IPS-15b (cell line): ENCODE data around the gene HOXD9.

Experiments
- H3K27me3 ChIP-seq: one replicate; pipeline ENCODE4 v1.6.1; 2013; ENCODE audit warnings: low read length; ENCODE audit not compliant: control insufficient read depth, insufficient read depth
- H3K36me3 ChIP-seq: one replicate; pipeline ENCODE4 v1.6.1; 2013; ENCODE audit warnings: low read length; ENCODE audit not compliant: control insufficient read depth, insufficient read depth
- H3K4me1 ChIP-seq: one replicate; pipeline ENCODE4 v1.6.1; 2013; ENCODE audit warnings: mild to moderate bottlenecking, low read length; ENCODE audit not compliant: control insufficient read depth, insufficient read depth
- H3K4me3 ChIP-seq: one replicate; pipeline ENCODE4 v1.5.1; 2013; ENCODE audit warnings: low read depth, low read length
- H3K9ac ChIP-seq: one replicate; pipeline ENCODE4 v1.6.1; 2013; ENCODE audit warnings: low read depth, mild to moderate bottlenecking, low read length
- H3K9me3 ChIP-seq: one replicate; pipeline ENCODE4 v1.6.1; 2013; ENCODE audit warnings: mild to moderate bottlenecking, low read length; ENCODE audit not compliant: control insufficient read depth, insufficient read depth

Gene HOXD9

DNA sequence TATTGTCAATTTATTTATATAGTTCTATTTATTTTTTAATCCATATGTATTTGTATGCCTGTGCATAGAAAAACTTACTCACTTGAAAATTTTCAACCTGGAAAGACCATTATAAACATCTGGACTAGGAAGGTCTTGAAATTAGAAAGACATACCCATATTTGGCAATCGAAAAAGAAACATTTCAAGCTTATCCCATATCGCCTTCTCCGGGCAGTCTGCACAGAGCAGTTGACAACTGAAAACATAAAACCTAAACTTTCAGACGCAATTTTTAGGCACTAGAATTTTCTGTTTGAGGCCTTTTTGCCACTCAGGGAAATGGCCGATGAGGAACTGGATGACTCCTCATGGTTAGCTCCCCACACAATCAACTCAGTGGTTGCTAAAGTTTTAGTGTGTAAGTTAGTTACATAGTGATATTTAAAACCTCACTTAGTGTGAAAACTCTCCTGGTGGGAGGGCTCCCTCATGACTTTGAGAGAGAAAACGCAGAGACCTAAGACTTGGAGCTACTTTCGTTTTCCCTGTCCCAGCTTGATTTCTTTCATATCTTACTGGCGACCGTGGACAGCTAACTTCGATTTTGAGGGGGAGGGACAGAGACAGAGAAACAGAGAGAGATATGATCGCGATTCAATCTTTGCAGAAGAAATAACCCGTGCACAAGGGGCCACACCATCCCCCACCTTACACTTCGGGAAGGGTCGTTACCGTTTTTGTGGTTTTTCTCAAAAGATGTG lies 26.1 kb upstream of the HOXD9 start:
- peaks cover 3% of the 10 kb centered on the region for H3K4me1 ChIP-seq
- H3K4me3 ChIP-seq = peak overlapping the region; percentile 27
- H3K9ac ChIP-seq = no peak overlapping the region
- peaks cover 91% of the 10 kb centered on the region for H3K27me3 ChIP-seq
- H3K9me3 ChIP-seq = no peaks in the 10 kb centered on the region
- H3K36me3 ChIP-seq = no peaks in the 10 kb centered on the region

DNA sequence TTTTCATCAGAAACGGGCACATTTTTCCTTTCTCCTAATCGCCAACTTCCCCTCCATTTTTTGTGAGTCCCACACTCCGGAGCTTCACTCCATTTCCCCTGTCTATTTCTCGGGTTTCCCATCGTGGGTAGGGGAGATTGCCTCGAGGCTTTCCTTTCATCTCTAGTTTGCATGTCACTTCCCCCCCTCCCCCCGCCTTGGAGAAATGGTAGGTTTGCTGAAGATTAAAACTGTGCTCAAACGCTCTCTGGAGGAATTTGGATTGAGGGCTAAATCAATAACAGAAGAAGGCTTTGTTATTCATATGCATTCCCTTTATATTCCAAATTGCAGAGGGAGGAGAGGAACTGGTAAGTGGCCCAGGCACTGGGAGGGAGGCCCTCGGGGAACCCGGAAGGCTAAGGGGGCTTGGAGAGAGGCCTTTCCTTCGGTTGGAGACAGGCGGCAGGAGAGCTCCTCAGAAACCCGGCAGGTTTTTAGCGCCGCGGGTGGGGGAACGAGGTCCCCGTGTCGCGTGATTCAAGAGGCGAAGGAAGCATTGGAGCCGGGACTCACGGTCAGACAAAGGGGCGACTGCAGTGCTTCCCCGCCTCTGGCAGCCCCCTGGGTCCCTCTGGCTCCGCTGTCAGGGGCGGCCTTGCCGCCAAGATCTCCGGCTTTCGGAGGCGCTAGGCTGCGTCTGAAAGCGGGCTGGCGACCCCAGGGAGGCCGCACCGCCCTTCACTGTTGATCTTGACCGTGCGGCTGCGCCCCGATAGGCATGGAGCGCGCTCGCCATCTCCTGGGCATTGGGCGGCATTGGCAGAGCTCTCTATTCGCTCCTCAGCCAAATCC lies 25.3 kb upstream of the HOXD9 start:
- Histone ChIP-seq H3K4me3 (peak overlapping the region; percentile 27), H3K36me3 (no peaks in the 10 kb centered on the region), H3K27me3 (peaks cover 91% of the 10 kb centered on the region), H3K9me3 (no peaks in the 10 kb centered on the region), H3K4me1 (peaks cover 3% of the 10 kb centered on the region), H3K9ac (no peak overlapping the region)

DNA sequence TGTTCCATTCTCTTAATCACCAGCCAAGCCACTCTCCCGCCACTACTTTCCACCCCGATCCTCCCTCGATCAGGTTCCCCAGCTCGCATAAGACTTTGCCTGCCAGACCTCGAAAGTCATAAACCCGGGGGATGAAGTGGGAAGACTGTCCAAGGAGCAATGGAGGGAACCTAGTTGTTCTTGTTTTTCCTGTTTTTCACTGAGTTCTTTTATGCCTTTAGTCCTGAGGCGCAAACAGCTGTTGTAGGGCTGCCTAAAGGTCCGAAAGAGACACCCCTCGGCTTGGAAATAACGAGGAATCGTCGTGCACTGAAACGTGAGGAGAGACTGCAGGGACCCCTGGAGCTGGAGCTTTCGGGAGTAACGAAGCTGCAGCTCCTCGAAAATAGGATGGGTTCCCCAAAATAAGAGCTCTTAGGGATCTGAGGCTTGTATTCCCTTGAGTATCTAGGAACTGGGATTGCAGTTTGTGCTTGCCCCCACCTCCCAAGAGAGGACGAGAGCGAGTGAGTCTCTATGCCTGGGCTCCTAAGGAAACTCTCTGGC lies 24.6 kb upstream of the HOXD9 start:
- Histone ChIP-seq H3K4me3 (peak overlapping the region; percentile 27), H3K9ac (no peak overlapping the region), H3K27me3 (peaks cover 95% of the 10 kb centered on the region), H3K9me3 (no peaks in the 10 kb centered on the region), H3K4me1 (peaks cover 3% of the 10 kb centered on the region), H3K36me3 (no peaks in the 10 kb centered on the region)

DNA sequence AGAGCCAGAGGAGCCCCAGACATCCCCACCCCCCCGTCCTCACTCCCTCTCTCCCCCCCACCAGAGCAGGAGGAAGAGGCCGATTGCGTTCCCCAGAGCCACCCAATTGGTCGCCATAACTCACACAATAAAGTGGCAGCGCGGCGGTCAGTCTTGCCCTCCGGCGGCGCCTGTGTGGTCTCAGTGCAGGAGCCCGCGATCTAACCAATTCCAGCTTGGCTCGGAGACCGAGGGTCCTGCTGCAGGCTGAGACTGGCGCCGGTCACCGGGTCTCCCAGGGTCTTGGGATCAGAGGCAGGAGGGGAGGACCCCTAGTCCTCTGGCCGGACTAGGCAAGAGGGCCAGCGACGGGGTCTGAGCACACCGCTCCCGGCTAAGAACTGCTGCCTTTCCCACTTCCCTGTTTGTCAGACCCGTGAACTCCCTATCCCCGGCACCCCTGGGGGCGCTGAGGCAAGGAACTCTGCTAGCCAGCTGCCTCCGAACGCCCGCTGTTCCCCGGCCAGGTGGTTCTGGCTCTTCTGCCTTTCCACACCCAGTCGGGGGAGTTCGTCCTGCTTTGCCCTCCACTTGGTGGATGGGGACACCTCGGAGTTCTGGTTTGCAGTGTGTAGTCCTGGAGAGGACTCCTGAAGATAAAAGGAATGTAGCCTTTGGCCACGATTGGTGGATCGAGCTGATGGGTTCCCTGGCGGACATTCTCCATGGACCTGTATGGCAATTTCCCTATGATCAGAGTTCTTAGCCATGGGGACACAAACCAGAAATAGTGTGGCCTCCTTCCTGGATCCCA lies 24.0 kb upstream of the HOXD9 start:
- Histone ChIP-seq H3K27me3 (peaks cover 96% of the 10 kb centered on the region), H3K4me1 (peaks cover 3% of the 10 kb centered on the region), H3K9me3 (no peaks in the 10 kb centered on the region), H3K9ac (no peak overlapping the region), H3K4me3 (peak overlapping the region; percentile 27), H3K36me3 (no peaks in the 10 kb centered on the region)

DNA sequence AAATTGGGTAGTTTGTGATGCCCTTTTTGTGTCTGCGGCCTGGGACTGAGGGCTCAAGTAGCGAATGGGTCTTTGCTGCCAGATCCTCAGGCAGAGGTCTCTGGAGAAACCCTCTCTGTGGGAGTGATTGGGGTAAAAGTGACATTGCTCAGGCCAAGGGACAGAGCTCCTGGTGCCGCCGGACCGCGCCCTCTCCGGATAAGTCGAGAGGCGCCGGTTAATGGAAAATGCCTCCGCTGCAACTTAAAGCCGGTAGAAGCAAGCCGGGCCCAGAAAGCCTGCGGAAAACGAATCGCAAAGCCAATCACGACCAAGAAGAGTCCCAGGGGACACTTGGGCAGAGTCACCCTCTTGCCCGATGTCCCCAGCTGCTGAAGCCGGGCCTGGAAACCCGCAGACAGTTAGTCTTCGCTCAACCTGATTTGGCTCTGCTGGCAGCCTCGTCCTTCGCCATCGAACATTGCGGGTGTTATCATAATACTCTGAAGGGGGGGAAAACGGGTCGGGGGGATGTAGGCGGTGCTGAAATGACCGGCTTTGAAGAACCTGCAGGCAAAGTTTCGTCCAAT lies 23.3 kb upstream of the HOXD9 start:
- Histone ChIP-seq H3K36me3 (no peaks in the 10 kb centered on the region), H3K9me3 (no peaks in the 10 kb centered on the region), H3K27me3 (peaks cover 96% of the 10 kb centered on the region), H3K9ac (no peak overlapping the region), H3K4me1 (peaks cover 3% of the 10 kb centered on the region), H3K4me3 (peak overlapping the region; percentile 28)

DNA sequence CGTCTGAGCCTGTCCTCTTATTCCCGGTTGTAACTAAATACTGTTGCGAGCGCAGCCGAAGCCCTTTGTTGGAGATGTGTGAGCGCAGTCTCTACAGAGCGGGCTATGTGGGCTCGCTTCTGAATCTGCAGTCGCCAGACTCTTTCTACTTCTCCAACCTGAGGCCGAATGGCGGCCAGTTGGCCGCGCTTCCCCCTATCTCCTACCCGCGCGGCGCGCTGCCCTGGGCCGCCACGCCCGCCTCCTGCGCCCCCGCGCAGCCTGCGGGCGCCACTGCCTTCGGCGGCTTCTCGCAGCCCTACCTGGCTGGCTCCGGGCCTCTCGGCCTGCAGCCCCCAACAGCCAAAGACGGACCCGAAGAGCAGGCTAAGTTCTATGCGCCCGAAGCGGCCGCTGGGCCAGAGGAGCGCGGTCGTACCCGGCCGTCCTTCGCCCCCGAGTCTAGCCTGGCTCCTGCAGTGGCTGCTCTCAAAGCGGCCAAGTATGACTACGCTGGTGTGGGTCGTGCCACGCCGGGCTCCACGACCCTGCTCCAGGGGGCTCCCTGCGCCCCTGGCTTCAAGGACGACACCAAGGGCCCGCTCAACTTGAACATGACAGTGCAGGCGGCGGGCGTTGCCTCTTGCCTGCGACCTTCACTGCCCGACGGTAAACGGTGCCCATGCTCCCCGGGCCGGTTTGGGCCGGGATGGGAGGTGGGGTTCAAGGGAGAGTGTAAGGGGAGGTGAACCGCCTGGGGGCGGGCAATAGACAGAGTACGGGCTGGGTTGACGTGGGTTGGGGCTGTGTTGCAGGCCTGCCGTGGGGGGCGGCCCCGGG lies 22.6 kb upstream of the HOXD9 start, which contains the start of gene HOXD12:
HOXD12 (plus strand) TSS at position 68 of the 819 bp plus-strand sequence; CDS start at position 75, 7 bp downstream.
- Histone ChIP-seq H3K9me3 (no peaks in the 10 kb centered on the region), H3K27me3 (peaks cover 96% of the 10 kb centered on the region), H3K4me1 (peaks cover 3% of the 10 kb centered on the region), H3K4me3 (peak within 1 kb of the TSS; percentile 28), H3K9ac (no peak within 1 kb of the TSS), H3K36me3 (no peaks in the 10 kb centered on the region)

DNA sequence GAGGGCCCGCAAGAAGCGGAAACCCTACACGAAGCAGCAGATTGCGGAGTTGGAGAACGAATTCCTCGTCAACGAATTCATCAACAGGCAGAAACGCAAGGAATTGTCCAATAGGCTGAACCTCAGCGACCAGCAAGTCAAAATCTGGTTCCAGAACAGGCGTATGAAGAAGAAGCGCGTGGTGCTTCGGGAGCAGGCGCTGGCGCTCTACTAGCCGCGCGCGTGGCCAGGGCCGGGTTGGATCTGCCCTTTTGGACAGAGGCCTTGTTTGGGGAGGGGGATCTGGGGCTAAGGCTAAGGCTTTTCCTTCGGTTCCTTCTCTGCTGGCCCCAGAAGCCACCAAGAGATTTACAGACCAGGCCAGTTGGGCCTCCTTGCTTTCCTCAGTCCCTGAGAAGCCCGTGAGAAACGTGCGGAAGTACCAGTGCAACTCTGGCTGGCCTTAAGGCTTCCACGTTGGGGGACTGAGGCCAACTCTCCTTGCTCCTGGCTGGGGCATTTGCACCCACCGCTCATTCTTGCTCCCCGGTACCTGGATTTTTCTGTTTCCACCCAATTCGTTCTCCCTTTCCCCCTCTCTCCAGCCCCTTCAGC lies 21.9 kb upstream of the HOXD9 start:
- Histone ChIP-seq H3K27me3 (peaks cover 96% of the 10 kb centered on the region), H3K9ac (no peak overlapping the region), H3K9me3 (no peaks in the 10 kb centered on the region), H3K4me1 (peaks cover 3% of the 10 kb centered on the region), H3K4me3 (peak overlapping the region; percentile 27), H3K36me3 (no peaks in the 10 kb centered on the region)

DNA sequence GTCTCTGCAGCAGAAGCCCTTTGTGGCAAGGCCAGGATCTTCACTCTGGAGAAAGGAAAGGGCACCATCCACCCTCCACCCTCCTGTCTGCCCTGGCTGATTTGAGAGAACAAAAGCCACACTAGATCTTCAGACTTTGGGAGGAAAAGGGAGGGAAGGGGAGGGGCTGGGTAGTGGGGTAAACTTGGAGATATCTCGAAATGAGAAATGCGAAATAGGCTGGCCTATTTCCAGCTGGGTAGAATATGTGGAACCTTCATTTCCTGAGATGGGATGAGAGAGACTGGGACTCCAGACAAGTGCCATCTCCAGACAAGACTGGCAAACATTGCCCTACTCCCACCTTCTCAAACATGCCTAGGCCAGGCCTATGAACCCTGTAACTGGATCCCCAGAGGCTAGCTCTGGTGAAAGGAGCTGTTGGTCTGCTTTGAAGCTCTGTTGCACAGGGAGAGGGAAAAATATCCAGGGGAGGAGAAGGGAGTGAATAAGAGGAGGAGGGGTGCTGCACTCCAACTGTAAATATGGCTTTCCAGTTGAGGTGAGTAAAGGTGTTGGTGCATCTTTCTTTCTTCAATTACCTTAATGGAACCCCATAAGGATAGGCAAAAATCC lies 21.2 kb upstream of the HOXD9 start:
- peaks cover 96% of the 10 kb centered on the region for H3K27me3 ChIP-seq
- H3K36me3 ChIP-seq = no peaks in the 10 kb centered on the region

DNA sequence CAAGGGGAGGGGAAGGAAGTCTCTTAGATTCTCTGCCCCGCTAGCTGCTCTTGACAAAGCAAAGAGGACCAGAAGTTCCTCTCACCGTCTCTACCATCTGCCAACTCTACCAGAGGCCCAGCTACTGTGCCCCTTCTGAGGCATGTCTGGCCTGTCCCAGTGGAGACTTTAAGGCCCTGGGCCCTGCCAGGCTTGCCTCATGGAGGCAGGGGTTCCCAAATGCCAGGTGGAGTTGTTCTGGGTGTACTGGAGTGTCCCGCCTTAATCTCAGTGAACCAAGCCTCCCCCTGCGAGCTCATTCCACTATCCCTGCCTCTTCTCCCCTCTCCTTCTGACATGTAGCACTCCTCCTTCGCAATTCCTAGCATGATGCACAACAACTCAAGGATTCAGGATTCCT lies 20.7 kb upstream of the HOXD9 start:
- peaks cover 93% of the 10 kb centered on the region for H3K27me3 ChIP-seq
- H3K4me3 ChIP-seq = peak overlapping the region; percentile 30
- no peaks in the 10 kb centered on the region for H3K36me3 ChIP-seq
- H3K9ac ChIP-seq = no peak overlapping the region
- H3K4me1 ChIP-seq = no peaks in the 10 kb centered on the region
- H3K9me3 ChIP-seq = no peaks in the 10 kb centered on the region

More for the DNA sequence above, 21.2 kb upstream of the HOXD9 start:
- H3K4me1 ChIP-seq = peaks cover 2% of the 10 kb centered on the region
- H3K4me3 ChIP-seq = peak overlapping the region; percentile 27
- H3K9me3 ChIP-seq = no peaks in the 10 kb centered on the region
- H3K9ac ChIP-seq = no peak overlapping the region

DNA sequence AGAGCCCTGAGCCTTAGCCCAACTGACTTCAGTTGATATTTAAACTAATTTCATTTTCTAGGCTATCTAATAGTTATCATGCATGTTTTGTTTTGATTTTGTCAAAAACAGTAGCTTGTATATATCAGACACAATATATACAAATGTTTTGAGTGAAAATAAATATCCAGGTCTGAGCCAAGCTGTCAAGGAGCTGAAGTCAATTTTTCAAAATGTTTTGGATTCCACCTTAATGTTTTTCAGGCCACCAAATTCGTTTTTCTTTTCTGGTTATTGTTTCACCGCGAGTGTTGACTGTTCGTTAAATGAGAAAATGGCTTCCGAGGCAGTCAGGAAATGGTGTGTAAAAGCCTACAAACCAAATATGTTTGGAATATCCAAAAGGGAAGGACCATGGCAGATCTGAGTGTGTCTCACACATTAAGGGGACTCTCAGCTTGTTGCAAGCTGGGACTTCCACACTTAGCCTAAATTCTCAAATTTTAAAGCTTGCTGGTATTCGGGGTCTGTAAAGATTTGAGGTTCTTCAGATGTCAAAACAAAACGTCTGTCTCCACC lies 20.1 kb upstream of the HOXD9 start:
- H3K36me3 ChIP-seq = no peaks in the 10 kb centered on the region
- peaks cover 96% of the 10 kb centered on the region for H3K27me3 ChIP-seq
- no peaks in the 10 kb centered on the region for H3K9me3 ChIP-seq
- no peak overlapping the region for H3K4me3 ChIP-seq
- H3K9ac ChIP-seq = no peak overlapping the region
- H3K4me1 ChIP-seq = no peaks in the 10 kb centered on the region
